ENCODE data around the gene SLC4A7. TPM values are rescaled to one million over a fixed set of nuclear protein-coding genes. Genes with fewer than 3 reads are reported as not detected.
A peak's percentile ranks its signal among the peaks of the same experiment; 100 is the strongest.
"Not testable (repeated sequence)": the region's sequence is repeated elsewhere in the genome, so short reads cannot be mapped to it uniquely, and the experiment has no call there.

Gene SLC4A7
- 37.2 and 41.9 TPM in 2 replicates for total RNA-seq (2022)
- percentile 89 among the genes with signal in this experiment for Bru-seq, nascent RNA
- percentile 81 among the genes with signal in this experiment for BruChase-seq, experiment 1, labeled RNA remaining after a 6-hour chase
- percentile 82 among the genes with signal in this experiment for BruChase-seq, experiment 2, labeled RNA remaining after a 2-hour chase
- long read RNA-seq, transcript SLC4A7-214 (25 exons, 3,775 nt): major isoform, 7 of 26 reads
- long read RNA-seq, partial matches to known transcripts: 5 of 26 reads
- long read RNA-seq, other reads (novel, unspliced or antisense): 13 of 26 reads

DNA sequence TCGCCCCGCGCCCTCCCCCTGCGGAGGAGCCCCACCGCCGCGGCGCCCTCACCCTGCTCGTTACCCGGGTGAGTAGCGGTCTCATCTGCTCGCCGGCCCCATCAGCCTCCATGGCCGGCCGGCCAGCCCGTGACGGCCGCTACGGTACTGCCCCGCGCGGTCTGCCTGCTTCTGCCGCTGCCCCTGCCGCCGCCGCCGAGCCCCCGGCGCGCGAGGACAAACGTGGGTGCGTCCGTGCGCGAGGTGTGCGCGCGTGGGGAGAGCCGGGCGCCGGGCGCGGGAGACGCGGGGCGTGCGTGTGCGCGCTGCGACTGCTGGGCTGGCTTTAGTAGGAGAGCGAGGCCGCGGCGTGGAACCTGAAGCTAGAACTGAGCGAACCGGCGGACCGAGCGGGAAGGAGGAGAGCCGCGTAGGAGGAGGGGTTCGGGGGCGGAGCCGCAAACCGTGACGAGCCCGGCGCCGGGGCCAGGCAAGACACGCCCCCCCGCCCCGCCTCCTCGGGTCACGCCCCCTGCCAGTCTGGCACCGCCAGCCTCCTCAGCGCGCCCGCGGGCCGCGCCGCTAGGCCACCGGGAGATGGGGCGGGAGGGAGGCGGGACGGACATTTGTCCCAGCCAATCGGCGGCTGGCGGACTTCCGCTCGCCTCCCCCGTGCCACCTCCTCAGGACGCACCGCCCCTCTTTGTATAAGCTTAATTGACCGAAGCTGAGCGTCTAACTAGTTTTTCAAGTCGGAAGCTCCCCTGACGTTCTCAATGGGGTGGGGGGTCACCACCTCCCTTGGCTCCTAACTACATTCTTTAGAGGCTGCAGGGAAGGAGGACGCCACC lies at the start of gene SLC4A7:
TSS of gene SLC4A7 (minus strand) at position 370 of the 830 bp plus-strand sequence. CDS start at position 112, 258 bp downstream.
- BruUV-seq (replicated peaks): no TSS peak
- ChIA-PET CTCF (interaction anchor here (0.5 to 3.1 kb wide), 6 partner anchors 12 to 805 kb away, joined by 3 to 20 read pairs (median 3); no protein-coding TSS in a partner anchor), POLR2A (interaction anchor here (0.6 to 4.8 kb wide), 30 partner anchors 9 to 865 kb away, joined by 3 to 95 read pairs (median 4); partner anchors contain the start of genes AZI2, EOMES and ZCWPW2)
- H3K4me3 Mint-ChIP-seq (ENCODE audit: unreplicated experiment): peak within 1 kb of the TSS; percentile 100
- peaks cover 8% of the 10 kb centered on the region for H3K36me3 Mint-ChIP-seq (ENCODE audit: insufficient read depth, unreplicated experiment)
- intact Hi-C loops (cut with micrococcal nuclease): loop anchor here (1.0 kb wide), 2 partner anchors 49 to 193 kb away; no protein-coding TSS in a partner anchor
- peak; percentile 94 for DNase-seq (ENCODE audit: unreplicated experiment)
- TF ChIP-seq, protein P1, sequence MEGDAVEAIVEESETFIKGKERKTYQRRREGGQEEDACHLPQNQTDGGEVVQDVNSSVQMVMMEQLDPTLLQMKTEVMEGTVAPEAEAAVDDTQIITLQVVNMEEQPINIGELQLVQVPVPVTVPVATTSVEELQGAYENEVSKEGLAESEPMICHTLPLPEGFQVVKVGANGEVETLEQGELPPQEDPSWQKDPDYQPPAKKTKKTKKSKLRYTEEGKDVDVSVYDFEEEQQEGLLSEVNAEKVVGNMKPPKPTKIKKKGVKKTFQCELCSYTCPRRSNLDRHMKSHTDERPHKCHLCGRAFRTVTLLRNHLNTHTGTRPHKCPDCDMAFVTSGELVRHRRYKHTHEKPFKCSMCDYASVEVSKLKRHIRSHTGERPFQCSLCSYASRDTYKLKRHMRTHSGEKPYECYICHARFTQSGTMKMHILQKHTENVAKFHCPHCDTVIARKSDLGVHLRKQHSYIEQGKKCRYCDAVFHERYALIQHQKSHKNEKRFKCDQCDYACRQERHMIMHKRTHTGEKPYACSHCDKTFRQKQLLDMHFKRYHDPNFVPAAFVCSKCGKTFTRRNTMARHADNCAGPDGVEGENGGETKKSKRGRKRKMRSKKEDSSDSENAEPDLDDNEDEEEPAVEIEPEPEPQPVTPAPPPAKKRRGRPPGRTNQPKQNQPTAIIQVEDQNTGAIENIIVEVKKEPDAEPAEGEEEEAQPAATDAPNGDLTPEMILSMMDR (IDR thresholded peaks at IDR 0.05; ENCODE audit: unreplicated experiment): no peak
- H3K9me3 Mint-ChIP-seq (ENCODE audit: unreplicated experiment): no peaks in the 10 kb centered on the region
- H3K4me1 Mint-ChIP-seq (ENCODE audit: insufficient read depth, unreplicated experiment): peaks cover 10% of the 10 kb centered on the region
- H3K27me3 Mint-ChIP-seq (ENCODE audit: insufficient read depth, unreplicated experiment): no peaks in the 10 kb centered on the region
- peak within 1 kb of the TSS; percentile 97 for H3K27ac Mint-ChIP-seq (ENCODE audit: low read depth, unreplicated experiment)

- no peaks in the 10 kb centered on the region for H3K9me3 Mint-ChIP-seq (ENCODE audit: unreplicated experiment)
- H3K27ac Mint-ChIP-seq (ENCODE audit: low read depth, unreplicated experiment): peak overlapping the region; percentile 98
- ChIA-PET CTCF (interaction anchor here (0.5 to 1.8 kb wide), 3 partner anchors 26 to 804 kb away, joined by 3 to 6 read pairs (median 5); no protein-coding TSS in a partner anchor), POLR2A (interaction anchor here (0.9 to 6.3 kb wide), 10 partner anchors 8 to 145 kb away, joined by 3 to 107 read pairs (median 20); partner anchors contain the start of gene SLC4A7)
- BruUV-seq (replicated peaks): no TSS peak
- peaks cover 34% of the 10 kb centered on the region for H3K4me1 Mint-ChIP-seq (ENCODE audit: insufficient read depth, unreplicated experiment)
- no peak overlapping the region for H3K4me3 Mint-ChIP-seq (ENCODE audit: unreplicated experiment)
- TF ChIP-seq, protein P1 (IDR thresholded peaks at IDR 0.05; ENCODE audit: unreplicated experiment): no peak
- peaks cover 6% of the 10 kb centered on the region for H3K36me3 Mint-ChIP-seq (ENCODE audit: insufficient read depth, unreplicated experiment)
- no peaks in the 10 kb centered on the region for H3K27me3 Mint-ChIP-seq (ENCODE audit: insufficient read depth, unreplicated experiment)
- no peak for DNase-seq (ENCODE audit: unreplicated experiment)
- intact Hi-C loops (cut with micrococcal nuclease): loop anchor here (1.0 to 5.0 kb wide), 3 partner anchors 49 to 144 kb away; partner anchors contain the start of gene SLC4A7
These were observed 49.0 kb upstream of the SLC4A7 start for GRCh38 chr3:27533261-27533607.

- Mint-ChIP-seq H3K27me3 (ENCODE audit: insufficient read depth, unreplicated experiment) (no peaks in the 10 kb centered on the region), H3K27ac (ENCODE audit: low read depth, unreplicated experiment) (peak overlapping the region; percentile 98), H3K9me3 (ENCODE audit: unreplicated experiment) (no peaks in the 10 kb centered on the region), H3K36me3 (ENCODE audit: insufficient read depth, unreplicated experiment) (peaks cover 6% of the 10 kb centered on the region), H3K4me1 (ENCODE audit: insufficient read depth, unreplicated experiment) (peaks cover 34% of the 10 kb centered on the region), H3K4me3 (ENCODE audit: unreplicated experiment) (no peak overlapping the region)
- DNase-seq (ENCODE audit: unreplicated experiment): no peak
- TF ChIP-seq, protein P1 (IDR thresholded peaks at IDR 0.05; ENCODE audit: unreplicated experiment): no peak
- ChIA-PET POLR2A (interaction anchor here (2.2 to 6.3 kb wide), 6 partner anchors 8 to 146 kb away, joined by 12 to 107 read pairs (median 42); partner anchors contain the start of gene SLC4A7), CTCF (interaction anchor here (0.7 to 1.8 kb wide), 2 partner anchors 25 to 144 kb away, joined by 5 to 6 read pairs; no protein-coding TSS in a partner anchor)
- BruUV-seq (replicated peaks): no TSS peak
- intact Hi-C loops (cut with micrococcal nuclease): loop anchor here (1.0 to 5.0 kb wide), 3 partner anchors 48 to 145 kb away; partner anchors contain the start of gene SLC4A7
These were observed 48.5 kb upstream of the SLC4A7 start for GRCh38 chr3:27532426-27533260.

DNA sequence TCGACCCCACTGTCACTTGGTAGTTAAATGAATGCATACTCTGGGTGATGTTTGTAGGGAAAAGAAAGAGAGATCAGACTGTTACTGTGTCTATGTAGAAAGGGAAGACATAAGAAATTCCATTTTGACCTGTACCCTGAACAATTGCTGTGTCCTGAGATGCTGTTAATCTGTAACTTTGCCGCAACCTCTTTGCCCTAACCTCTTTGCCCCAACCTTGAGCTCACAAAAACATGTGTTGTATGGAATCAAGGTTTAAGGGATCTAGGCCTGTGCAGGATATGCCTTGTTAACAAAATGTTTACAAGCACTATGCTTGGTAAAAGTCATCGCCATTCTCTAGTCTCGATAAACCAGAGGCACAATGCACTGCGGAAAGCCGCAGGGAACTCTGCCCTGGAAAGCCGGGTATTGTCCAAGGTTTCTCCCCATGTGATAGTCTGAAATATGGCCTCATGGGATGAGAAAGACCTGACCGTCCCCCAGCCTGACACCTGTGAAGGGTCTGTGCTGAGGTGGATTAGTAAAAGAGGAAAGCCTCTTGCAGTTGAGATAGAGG lies 47.1 kb upstream of the SLC4A7 start:
- CTCF ChIA-PET; H3K36me3 Mint-ChIP-seq (ENCODE audit: insufficient read depth, unreplicated experiment); DNase-seq (ENCODE audit: unreplicated experiment); H3K27ac Mint-ChIP-seq (ENCODE audit: low read depth, unreplicated experiment); H3K9me3 Mint-ChIP-seq (ENCODE audit: unreplicated experiment); POLR2A ChIA-PET; BruUV-seq (replicated peaks); H3K4me3 Mint-ChIP-seq (ENCODE audit: unreplicated experiment); H3K27me3 Mint-ChIP-seq (ENCODE audit: insufficient read depth, unreplicated experiment): not testable (repeated sequence)
- peaks cover 30% of the 10 kb centered on the region for H3K4me1 Mint-ChIP-seq (ENCODE audit: insufficient read depth, unreplicated experiment)
- intact Hi-C loops (cut with micrococcal nuclease): loop anchor here (5.0 kb wide), 2 partner anchors 126 to 146 kb away; no protein-coding TSS in a partner anchor

Data from MCF 10A (cell line).